GM18511 (cell line): ENCODE data around the gene ITPRIPL2.

ENCODE experiments used
- ATAC-seq: cut with Tn5 transposase; IDR thresholded peaks from one replicate; pipeline ENCODE4 v1.9.1; 2021; ENCODE audit warnings: mild to moderate bottlenecking, moderate library complexity; ENCODE audit not compliant: unreplicated experiment

Gene ITPRIPL2

DNA sequence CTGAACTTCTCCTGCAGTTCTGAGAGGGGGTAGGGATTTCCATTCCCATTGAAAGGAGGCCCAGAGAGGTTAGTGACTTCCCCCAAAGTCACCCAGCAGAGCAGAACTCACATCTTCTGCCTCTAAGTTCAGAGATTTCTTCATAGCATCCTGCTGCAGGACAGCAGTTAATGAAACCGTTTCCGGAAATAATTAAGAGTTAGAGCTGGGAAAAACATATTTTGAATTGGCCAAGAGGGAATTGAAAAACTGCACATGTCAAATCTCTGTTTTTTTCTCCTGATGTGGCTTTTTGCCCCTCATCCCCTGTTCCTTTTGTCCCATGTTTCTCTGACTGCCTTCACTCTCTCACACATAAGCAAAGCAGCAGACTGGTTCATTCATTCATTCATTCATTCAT lies 26.6 kb downstream of the ITPRIPL2 start:
- ATAC-seq: no peak

DNA sequence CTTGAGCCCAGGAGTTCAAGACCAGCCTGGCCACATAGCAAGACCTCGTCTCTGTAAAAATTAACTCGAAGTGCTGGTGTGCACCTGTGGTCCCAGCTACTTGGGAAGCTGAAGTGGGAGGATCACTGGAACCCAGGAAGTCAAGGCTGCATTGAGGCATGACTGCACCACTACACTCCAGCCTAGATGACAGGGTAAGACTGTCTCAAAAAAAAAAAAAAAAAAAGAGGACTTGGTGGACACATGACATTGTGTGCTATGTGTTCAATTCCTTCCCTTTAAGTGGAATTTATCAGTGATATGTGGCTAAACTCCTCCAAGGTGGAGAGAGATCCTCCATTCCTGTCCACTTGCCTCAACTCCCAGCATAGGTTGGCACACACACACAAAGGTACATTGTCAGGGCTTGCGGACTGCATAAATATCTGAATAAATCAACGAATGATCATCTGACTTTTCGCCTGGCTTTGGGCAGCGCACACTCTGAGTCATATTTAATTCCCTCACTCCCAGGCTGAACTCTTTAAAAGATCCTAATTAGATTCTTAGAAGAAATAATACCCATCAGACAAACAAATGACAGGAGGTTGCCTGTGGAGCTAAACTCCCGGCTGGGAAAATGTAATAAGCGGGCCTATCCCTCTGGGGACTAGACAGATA lies 29.3 kb downstream of the ITPRIPL2 start:
- no peak for ATAC-seq

GRCh38 chr16:19143599-19143956 lies 29.8 kb downstream of the ITPRIPL2 start:
- no peak for ATAC-seq

DNA sequence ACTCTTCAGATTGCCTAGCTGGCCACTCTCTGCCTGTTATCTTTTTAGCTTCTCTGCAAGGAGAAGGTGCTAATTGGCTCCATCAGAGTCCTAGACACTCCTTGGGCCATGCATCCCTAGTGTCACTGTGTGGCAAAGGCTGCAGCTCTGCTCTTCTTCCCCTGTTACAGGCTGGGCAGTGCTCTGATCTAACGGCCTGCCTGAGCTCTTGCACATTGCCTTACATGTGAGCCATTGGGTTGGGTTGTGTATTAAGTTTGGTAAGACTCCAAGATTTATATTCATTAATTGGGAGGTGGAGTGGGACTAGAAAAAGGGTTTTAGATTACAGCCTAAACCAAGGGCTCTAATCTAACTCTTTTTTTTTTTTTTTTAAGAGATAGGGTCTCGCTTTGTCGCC lies 31.2 kb downstream of the ITPRIPL2 start:
- no peak for ATAC-seq

DNA sequence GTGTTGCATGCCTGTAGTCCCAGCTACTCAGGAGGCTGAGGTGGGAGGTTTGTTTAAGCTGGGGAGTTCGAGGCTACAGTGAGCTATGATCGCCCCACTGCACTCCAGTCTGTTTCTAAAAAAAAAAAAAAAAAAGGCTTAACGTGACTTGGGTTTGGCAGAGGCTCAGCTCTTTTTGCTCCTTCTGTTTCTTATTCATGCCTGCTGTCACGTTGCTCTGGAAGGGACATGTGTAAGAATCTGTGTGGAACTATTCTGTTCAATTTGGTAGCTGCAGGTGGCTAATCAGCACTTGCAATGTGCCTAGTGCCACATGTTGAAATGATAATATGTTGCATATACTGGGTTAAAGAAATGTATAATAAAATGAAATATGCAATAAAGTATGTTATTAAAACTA lies 33.4 kb downstream of the ITPRIPL2 start:
- ATAC-seq: no peak

- no peak for ATAC-seq
Observed at GRCh38 chr16:19147627-19148026, 33.9 kb downstream of the ITPRIPL2 start.

DNA sequence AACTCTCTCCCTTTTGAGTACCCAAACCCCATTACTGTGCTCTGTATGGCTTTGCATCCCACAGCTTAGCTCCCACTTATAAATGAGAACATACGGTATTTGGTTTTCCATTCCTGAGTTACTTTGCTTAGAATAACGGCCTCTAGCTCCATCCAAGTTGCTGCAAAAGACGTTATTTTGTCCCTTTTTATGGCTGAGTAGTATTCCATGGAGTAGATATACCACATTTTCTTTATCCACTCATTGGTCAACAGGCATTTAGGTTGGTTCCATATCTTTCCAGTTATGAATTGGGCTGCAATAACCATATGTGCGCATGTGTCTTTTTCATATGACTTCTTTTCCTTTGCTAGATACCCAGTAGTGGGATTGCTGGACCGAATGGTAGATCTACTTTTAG lies 34.4 kb downstream of the ITPRIPL2 start:
- no peak for ATAC-seq

DNA sequence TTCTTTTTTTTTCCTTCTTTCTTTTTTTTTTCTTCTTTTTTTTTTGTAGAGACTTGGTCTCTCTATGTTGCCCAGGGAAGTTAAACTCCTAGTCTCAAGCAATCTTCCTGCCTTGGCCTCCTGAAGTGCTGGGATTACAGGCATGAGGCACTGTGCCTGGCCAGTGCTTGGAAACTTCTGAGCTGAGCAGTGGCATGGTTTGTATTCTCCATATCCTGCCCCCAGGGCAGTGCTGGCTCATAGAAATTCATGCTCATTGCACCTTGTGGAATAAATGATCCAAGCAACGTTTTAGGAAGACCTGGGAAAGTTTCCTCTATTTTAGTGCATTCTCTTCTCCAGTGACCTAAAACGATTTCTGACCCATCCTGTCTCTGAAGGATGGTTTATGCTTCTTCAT lies 37.5 kb downstream of the ITPRIPL2 start:
- no peak for ATAC-seq

GRCh38 chr16:19152042-19152441 lies 38.3 kb downstream of the ITPRIPL2 start:
- no peak for ATAC-seq

DNA sequence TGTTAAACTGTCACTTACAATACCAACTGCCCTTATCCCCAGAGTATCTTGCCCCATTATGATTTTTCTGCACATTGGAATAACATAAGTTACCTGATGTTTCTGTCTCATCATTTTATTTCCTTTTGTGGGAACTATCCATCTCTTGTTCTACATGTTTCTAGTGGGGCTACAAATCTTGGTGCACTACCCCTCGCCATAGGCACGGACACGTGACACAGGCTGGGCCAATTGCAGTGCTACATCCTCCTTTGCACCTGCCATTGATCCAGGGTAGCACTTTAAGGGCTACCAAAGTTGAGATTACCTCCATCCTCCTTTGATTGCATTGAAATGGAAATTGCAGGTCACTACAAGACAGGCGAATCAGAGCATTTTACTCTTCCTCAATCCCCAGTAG lies 40.1 kb downstream of the ITPRIPL2 start:
- no peak for ATAC-seq

DNA sequence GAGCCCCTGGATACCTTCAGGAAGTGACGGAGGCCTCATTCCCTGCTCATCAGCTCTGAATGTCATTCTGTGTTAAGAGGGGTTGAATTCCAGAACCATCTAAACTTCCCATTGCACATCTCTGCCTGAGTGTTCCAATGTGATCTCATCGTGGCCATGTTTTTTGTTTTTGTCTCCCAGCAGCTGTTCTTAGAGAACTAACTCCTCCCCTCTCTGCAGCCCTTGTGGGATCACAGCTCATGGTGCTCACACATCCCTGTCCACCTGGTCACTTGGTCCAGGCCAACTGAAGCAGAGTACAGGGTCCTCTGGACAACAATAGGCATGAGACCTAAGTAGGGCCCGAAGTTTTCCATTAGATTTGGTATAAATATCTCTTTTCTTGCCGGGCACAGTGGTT lies 48.3 kb downstream of the ITPRIPL2 start:
- ATAC-seq: no peak

DNA sequence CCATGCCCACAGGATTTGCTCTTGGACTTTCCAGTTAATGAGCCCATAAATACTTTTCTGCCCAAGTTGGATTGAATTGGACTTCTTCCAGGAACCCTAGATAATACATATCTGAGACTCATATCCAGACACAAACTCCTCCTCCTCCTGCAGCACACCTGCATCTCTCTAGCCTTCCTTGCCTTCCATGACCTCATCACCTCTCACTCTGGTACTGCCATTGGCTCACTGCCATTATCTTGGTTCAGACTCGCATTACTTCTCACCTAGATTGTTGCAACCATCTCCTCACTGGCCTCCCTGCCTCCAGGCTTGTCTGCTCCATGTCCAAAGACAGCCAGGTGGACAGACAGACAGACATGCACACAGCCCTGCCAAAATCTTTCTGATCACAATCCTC lies 49.5 kb downstream of the ITPRIPL2 start:
- no peak for ATAC-seq

DNA sequence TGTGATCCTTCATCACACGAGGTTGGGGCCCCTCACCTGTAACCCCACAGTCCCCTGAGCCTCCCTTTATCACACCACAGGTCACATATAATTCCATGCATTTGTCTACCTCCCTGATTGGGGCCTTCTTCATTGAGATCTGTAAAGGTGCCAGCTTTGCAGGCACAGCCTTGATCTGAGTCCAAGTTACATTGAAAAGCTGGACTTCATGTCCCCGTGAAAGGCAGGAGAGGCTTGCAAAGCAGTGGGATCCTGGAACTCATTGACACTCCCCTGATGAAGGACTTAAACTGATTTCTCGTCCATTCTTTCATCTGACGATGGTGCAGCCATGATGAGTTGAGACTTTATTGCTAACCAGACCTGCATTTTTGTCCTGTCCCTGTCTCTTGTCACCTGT lies 50.5 kb downstream of the ITPRIPL2 start:
- no peak for ATAC-seq

GRCh38 chr16:19165101-19165500 lies 51.3 kb downstream of the ITPRIPL2 start:
- no peak for ATAC-seq

- no peak for ATAC-seq
Observed at GRCh38 chr16:19166500-19166899, 52.7 kb downstream of the ITPRIPL2 start.

DNA sequence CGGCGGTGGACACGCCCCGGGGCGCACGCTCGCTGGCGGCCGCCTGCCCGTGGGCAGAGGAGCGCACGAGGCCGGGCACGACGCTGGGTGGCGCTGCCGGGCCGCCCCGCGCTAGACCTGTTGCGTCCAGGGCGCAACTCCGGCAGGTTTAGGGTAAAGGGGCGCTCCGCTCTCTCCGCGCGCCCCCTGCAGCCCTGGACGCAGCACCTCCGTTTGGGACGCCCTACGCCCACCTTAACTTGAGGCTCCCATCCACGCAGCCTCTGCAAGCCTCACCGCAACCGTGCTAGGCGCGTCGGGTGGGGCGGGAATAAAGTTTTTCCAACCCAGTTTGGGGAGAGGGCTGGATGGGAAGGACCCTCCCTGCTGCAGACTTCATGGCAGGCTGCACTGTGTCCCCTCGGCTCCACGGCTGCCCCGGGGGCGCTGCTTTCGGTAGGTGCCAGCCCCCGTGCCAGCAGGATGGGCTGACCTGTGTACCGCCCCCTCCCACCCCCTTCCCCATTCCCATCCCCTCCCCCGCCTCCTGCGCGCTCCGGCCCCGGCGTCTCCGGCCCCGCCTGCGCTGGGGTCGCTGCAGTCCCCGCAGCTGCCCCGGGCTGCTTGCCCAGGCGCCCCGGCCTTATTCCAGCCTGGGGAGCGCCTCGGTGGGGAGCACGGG lies 54.1 kb downstream of the ITPRIPL2 start, which contains the start of gene SYT17:
TSS of gene SYT17 (plus strand) at position 531 of the 661 bp plus-strand sequence. CDS start 407 bp downstream, outside the sequence.
- no peak for ATAC-seq

DNA sequence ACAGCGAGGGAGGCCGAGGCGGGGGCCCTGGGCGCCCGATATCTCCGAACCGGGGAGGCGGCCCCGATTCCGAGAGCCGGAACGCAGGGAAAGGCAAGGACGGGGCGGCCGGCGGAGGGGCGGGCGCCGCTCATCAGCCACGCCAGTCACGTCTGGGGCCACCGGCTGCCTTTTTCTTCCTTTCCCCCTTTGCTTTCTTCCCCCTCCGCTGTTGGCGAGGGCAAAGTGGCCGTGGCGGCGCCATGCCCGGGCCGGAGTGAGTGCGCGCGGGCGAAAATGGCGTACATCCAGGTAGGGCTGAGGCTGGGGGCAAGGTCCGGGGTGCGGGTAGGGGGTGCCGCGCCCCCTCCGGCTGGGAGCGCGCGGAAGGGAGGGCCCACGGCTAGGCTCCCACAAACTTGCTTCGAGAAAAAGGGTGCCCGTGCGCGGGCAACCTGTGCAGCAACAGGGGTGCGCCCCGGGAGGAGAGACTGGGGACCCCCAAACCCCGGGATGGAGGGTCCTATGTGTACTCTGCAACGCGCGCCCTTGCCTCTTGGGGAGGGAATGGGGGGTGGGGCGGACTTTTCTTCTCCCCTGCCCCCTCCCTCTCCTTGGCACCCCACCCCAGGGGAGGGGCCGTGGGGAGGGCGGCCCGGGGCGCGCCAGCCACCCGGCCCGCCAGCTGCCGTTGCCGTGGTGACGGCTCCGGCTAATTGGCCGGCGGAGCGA lies 54.8 kb downstream of the ITPRIPL2 start:
- ATAC-seq: no peak

- no peak for ATAC-seq
Observed at GRCh38 chr16:19169082-19169639, 55.4 kb downstream of the ITPRIPL2 start.

DNA sequence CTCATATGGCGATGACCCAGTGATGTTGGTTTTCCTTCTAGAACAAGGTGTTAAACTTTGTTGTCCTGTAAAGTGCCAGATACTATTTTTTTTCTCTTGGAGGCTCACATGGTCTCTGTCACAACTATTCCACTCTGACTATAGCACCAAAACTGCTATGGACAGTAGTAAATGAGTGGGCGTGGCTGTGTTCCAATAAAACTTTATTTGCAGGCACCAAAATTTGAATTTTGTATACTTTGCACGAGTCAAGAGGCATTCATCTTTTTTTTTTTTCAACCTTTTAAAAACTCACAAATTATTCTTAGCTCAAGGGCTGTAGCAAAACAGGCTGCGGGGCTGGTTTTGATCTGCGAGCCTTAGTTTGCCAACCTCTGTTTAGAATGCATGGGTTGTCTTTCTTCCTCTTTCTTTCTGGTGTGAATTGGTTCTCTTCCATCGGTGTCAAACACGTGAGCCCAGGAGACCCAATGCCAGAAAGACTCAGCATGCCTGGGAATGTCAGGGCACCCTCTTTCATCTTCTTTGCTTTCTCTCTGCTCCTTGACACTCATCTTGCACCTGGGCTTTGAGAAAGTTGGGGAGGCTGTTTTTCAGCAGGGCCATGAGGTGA lies 56.4 kb downstream of the ITPRIPL2 start:
- no peak for ATAC-seq
